Stimulated activated CD8-positive, alpha-beta memory T cell treated with anti-CD3 and anti-CD28 coated beads, Interleukin-7, amount 100 ng/mL, for 48 hours (primary cell): ENCODE measurements around the gene CLIP3.
"Not testable (repeated sequence)": the region's sequence is repeated elsewhere in the genome, so short reads cannot be mapped to it uniquely, and the experiment has no call there.

Experiments
- DNase-seq, 2 donors: peaks; one replicate each; pipeline ENCODE4 v3.0.0-alpha.2; 2020; ENCODE audit warnings: low read depth in 1 of 2; ENCODE audit errors: extremely low read depth in 1 of 2

The CLIP3 gene

GRCh38 chr19:36032251-36033104, at the start of gene CLIP3:
Gene CLIP3 (minus strand): TSS chr19:36032873. CDS start chr19:36032357, 516 bp downstream.
- peak in 1 of 2 donors; percentile 19 for DNase-seq

- DNase-seq, result no peak
Measured at GRCh38 chr19:36081894-36082293, 49.2 kb upstream of the CLIP3 start.

DNA sequence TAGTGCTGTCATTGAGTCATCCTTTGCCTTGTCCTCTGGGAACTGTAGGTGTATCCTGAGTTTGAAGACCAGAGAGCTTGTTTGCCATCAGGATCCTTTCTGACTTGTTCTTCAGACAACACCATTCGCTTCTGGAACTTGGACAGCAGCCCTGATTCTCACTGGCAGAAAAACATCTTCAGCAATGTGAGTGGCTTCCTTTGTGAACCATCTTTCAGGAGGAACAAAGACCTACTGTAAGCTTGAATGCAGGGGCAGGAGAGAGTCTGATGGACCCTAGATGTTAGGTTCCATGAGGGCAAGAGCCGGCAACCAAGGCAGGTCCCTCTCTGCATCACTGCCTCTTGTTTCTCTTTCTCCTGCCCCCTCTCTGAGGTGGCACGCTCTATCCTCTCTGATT, 48.7 kb upstream of the CLIP3 start:
- DNase-seq, result no peak

DNA sequence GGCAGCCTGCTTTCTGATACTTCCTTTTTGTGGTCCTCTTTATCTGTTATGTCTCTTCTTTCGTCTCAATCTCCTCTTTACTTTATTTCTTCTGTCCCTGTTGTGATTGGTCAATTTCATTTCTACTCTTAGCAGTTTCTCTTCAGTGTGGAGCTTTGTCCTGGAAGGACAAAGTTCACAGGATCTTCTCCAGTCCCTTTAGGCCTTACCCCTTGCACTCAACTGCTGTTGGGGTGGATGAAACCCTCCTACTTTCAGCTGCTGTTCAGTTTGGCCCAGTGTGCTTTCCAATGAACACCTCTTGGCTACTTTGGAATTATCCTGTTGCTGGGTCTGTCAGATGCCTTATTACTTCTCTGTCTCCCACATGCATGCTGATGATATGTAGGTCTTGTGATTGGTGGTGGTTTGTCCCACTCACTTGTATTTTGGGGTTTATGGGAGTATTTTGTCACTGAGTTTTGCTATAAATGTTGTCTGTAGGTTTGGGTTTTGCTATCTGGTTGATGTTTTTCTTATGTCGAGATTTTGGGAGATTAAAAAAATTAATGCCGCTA, 46.8 kb upstream of the CLIP3 start:
- DNase-seq, result no peak

- no peak for DNase-seq
Measured at GRCh38 chr19:36073121-36073876, 40.6 kb upstream of the CLIP3 start.

- DNase-seq, result no peak
Measured at GRCh38 chr19:36072081-36072480, 39.4 kb upstream of the CLIP3 start.

DNA sequence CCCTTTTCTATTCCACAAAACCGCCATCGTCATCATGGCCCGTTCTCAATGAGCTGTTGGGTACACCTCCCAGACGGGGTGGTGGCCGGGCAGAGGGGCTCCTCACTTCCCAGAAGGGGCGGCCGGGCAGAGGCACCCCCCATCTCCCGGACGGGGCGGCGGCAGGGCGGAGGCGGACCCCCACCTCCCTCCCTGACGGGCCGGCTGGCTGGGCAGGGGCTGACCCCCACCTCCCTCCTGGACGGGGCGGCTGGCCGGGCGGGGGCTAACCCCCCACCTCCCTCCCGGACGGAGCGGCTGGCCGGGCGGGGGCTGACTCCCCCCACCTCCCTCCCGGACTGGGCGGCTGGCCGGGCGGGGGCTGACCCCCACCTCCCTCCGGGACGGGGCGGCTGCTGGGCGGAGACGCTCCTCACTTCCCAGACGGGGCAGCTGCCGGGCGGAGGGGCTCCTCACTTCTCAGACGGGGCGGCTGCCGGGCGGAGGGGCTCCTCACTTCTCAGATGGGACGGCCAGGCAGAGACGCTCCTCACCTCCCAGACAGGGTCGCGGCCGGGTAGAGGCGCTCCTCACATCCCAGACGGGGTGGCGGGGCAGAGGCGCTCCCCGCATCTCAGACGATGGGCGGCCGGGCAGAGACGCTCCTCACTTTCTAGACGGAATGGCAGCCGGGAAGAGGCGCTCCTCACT, 36.3 kb upstream of the CLIP3 start:
- not testable (repeated sequence) for DNase-seq

- no peak for DNase-seq
Measured at GRCh38 chr19:36067681-36068080, 35.0 kb upstream of the CLIP3 start.

DNA sequence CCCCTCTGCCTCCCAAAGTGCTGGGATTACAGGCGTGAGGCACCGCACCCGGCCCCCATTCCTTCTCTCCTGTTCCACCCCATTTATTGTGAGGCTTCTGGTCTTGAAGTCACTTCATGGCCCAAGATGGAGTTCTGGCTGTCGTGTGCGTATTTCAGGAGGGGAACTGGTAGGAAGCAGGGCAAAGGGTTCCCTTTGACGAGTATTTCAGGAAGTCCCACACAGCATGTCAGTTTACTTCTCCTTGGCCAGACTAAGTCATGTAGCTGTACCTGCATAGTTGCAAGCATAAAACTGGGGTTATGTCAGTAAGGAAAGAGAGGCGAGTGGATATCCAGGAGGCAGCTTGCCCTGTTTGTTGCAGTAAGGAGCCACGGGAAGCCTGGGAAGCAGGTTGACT, 32.2 kb upstream of the CLIP3 start:
- DNase-seq, result no peak

GRCh38 chr19:36061367-36061766, 28.7 kb upstream of the CLIP3 start:
- DNase-seq, result no peak

- no peak for DNase-seq
Measured at GRCh38 chr19:36060430-36060829, 27.8 kb upstream of the CLIP3 start.

DNA sequence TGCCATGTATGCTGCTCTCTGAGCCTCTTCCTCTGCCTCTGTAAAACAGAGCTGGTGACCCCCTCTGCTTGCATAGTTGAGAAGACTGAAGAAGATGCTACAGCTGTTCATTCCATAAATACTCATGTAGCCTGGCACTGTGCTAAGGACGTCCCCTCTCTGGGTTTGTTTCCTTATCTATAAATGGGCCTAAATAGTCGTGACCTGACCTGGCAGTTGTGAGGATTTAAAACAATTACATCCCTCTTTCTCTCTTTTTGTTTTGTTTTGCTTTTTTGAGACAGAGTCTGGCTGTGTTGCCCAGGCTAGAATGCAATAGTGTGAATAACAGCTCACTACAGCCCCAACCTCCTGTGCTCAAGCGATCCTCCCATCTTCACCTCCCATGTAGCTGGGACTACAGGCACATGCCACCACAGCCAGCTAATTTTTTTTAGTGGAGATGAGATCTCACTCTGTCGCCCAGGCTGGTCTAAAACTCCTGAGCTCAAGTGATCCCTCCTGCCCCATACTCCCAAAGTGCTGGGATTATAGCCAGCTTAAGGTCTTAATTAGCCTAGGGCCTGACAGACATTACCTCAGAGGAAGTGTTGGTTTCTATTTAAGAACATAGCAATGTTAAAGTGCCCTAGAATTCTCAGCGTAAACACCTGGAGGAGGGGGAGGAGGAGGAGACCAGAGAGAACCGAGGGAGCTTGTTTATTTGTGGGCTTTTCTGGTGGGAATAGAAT, 26.7 kb upstream of the CLIP3 start:
- no peak for DNase-seq

- no peak for DNase-seq
Measured at GRCh38 chr19:36058481-36059179, 26.0 kb upstream of the CLIP3 start.

DNA sequence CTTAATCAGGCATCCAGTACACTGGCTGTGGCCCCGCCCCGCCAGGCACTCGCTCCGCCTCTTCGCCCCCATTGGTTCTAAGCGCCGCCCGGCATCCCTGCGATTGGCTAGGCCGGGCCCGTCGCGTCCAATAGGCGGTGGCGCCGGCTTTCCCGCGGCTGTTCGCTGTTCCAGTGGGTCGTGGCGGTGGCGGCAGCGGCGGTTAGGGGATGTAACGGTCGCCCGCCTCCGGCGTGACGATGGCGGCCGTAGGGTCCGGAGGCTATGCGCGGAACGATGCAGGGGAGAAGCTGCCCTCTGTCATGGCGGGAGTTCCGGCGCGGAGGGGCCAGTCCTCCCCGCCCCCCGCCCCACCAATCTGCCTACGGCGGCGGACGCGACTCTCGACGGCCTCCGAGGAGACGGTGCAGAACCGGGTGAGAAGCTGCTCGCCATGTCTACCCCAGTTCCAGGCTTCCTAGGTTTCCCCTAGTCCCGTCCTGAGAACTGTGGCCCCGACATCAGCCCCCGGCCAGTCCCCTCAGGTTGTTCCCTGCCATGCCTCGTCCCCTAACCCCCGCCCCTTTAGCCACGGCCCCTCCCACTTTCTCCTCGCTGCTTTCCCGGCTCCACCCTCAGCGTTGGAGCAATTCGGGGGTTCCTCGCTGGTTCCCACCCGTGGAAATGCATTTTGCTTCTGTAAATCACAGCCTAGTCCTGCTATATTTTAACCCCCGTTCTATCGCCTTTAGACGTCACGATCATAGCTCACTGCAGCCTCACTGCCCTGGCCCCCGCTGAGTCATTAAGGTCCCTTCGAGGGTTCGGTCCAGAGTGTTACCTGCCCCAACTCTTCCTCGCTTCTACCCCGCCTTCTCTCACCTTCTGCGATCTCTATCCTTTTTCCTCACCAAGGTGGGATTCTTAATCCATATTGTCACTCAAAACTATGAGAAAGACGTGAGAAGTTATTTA, 22.3 kb upstream of the CLIP3 start, which contains the start of gene WDR62:
TSS of gene WDR62 (plus strand) at position 165 of the 954 bp plus-strand sequence. CDS start at position 240, 75 bp downstream.
- DNase-seq, result peak; percentile 92 to 95

DNA sequence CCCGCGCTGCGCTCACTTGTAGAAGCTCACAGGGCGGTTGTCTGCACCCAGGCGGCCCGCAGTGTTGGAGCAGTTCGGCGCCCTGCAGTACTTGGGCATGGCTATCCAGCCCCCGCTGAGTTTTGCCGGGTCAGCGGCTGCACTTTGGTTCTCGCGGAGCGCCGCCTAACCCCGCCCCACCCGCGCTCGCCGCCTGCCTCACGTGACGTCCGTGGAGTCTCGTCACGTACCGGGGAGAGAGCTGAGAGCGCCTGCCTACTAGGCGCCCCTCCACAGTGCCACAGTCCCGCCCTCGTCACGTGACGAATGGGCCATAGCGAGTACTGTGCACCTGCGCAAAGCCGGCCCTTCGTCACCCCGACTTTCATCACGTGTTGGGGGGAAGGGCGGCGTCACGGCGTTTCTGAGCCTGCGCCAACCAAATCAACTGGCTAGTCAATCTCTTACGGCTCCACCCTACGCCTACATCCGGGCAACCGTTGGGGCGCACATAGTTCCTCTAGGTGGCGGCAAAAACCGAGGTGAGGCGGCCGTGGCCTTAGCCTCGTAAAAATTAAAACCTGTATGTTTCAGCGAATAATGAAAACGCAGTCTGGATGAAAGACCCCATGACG, 21.6 kb upstream of the CLIP3 start, which contains the start of gene THAP8:
TSS of gene THAP8 (minus strand) at position 167 of the 614 bp plus-strand sequence. CDS start at position 99, 68 bp downstream.
- DNase-seq, result peak; percentile 99 to 100

DNA sequence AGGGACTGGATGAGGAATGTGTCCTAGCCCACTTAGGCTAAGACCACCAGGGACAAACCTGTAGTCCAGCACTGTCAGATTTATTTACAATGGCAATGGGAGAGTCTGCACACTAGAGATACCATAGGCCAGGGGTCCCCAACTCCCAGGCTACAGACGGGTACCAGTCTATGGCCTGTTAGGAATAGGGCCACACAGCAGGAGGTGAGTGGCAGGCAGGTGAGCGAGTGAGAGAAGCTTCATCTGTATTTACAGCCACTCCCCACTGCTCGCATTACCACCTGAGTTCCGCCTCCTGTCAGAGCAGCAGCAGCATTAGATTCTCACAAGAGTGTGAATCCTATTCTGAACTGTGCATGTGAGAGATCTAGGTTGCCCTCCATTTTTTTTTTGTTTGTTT, 19.0 kb upstream of the CLIP3 start:
- no peak for DNase-seq

DNA sequence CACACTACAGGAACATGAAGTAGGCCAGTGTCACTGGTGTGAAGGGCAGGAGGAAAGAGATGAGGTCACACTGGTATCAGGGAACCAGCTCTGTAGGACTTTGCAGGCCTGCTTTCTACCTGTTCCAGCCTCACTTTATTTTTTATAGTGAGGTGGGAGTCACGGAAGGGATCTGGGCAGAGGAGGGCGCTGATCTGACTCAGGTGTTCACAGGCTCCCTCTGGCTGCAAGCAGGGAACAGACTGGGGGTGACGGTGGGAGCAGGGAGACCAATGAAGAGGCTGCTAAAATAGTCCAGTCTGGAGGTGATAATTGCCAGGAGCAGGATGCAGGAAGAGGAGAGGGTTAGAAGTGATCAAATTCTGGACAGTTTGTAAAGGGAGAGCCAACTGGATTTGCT, 18.6 kb upstream of the CLIP3 start:
- no peak for DNase-seq

DNA sequence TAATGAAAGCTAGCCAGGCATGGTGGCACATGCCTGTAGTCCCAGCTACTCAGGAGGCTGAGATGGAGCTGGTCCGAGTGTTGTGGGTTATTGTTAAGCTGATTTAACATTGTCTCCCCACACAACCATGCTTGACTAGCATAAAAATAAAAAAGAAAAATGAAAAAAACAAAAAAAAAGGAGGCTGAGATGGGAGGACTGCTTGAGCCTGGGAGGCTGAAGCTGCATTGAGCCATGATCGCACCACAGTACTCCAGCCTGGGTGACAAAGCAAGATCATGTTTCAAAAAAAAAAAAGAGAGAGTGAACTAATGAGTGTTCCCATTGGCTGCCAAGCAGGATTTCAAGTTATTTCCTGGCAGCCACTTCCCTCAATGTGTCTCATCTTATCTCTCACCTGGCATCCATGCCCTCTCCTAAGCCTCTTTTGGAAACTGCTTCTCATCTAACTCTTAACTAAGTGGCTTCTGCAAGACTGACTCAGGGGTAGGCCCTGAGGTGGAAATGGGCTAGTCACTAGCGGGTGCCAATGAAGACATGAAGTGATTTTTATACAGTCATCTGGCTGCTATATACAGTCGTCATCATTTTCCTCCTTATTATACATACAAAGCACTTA, 16.5 kb upstream of the CLIP3 start:
- DNase-seq, result no peak
